Keratinocyte (primary cell): Measurements from ENCODE around the gene CC2D2A. TPM values are rescaled to one million over a fixed set of nuclear protein-coding genes. Genes with fewer than 3 reads are reported as not detected.
A peak's percentile ranks its signal among the peaks of the same experiment; 100 is the strongest.

Source experiments
- DNase-seq: peaks from one replicate; pipeline ENCODE4 v3.0.0-alpha.2; 2011; ENCODE audit warnings: low read depth, missing footprints, low spot score
- FAIRE-seq: peaks from 2 replicates; lab custom pipeline; 2011; peaks lifted over from hg19 to GRCh38; lab: Jason Lieb, UNC
- H2AFZ ChIP-seq: 2 replicates; pipeline ENCODE4 v1.6.0; 2012; ENCODE audit warnings: low read length, control low read depth, inconsistent platforms; ENCODE audit not compliant: control insufficient read depth
- H3K27ac ChIP-seq: 2 replicates; pipeline ENCODE4 v1.5.1; 2011; ENCODE audit warnings: low read length; ENCODE audit not compliant: control insufficient read depth, insufficient read depth
- H3K27me3 ChIP-seq: 3 replicates; pipeline ENCODE4 v1.6.0; 2011; ENCODE audit warnings: low read length; ENCODE audit not compliant: control insufficient read depth, insufficient read depth; ENCODE audit errors: extremely low read depth
- H3K36me3 ChIP-seq, 2 experiments: 2 replicates in 1 of 2; 3 replicates in 1 of 2; pipeline ENCODE4 v1.5.1; 2011; ENCODE audit warnings: low read length in 2 of 2, mild to moderate bottlenecking in 1 of 2; ENCODE audit not compliant: control insufficient read depth in 2 of 2, insufficient read depth in 2 of 2; ENCODE audit errors: extremely low read depth in 1 of 2
- H3K4me1 ChIP-seq: 3 replicates; pipeline ENCODE4 v1.5.1; 2011; ENCODE audit warnings: low read length; ENCODE audit not compliant: control insufficient read depth, insufficient read depth; ENCODE audit errors: extremely low read depth
- H3K4me2 ChIP-seq: 3 replicates; pipeline ENCODE4 v1.6.0; 2011; ENCODE audit warnings: low read depth, low read length; ENCODE audit not compliant: control insufficient read depth, insufficient read depth; ENCODE audit errors: extremely low read depth
- H3K4me3 ChIP-seq, 3 experiments: fragments of 200-600 bp in 1 of 3; sonication (generic) in 1 of 3; 2 replicates in 2 of 3; 3 replicates in 1 of 3; pipeline ENCODE4 v1.5.1; 2011 to 2016; ENCODE audit warnings: low read length in 3 of 3, mild to moderate bottlenecking in 3 of 3, control low read depth in 2 of 3, inconsistent platforms in 1 of 3, low read depth in 1 of 3, mixed read lengths in 1 of 3, mixed run types in 1 of 3, moderate library complexity in 1 of 3; ENCODE audit not compliant: control insufficient read depth in 2 of 3, insufficient read depth in 2 of 3; ENCODE audit errors: extremely low read depth in 1 of 3
- H3K79me2 ChIP-seq: 2 replicates; pipeline ENCODE4 v1.6.0; 2012; ENCODE audit warnings: low read length; ENCODE audit not compliant: control insufficient read depth, insufficient read depth
- H3K9ac ChIP-seq: 3 replicates; pipeline ENCODE4 v1.6.0; 2011; ENCODE audit warnings: low read length; ENCODE audit not compliant: control insufficient read depth, insufficient read depth; ENCODE audit errors: extremely low read depth
- H3K9me1 ChIP-seq: 3 replicates; pipeline ENCODE4 v1.6.0; 2011; ENCODE audit warnings: low read length; ENCODE audit not compliant: control insufficient read depth, insufficient read depth; ENCODE audit errors: extremely low read depth
- H3K9me3 ChIP-seq: 2 replicates; pipeline ENCODE4 v1.5.1; 2012; ENCODE audit warnings: low read depth, low read length; ENCODE audit not compliant: control insufficient read depth
- H4K20me1 ChIP-seq: 3 replicates; pipeline ENCODE4 v1.6.0; 2011; ENCODE audit warnings: low read length; ENCODE audit not compliant: control insufficient read depth, insufficient read depth; ENCODE audit errors: extremely low read depth
- EZH2 ChIP-seq: IDR thresholded peaks from one replicate; pipeline ENCODE4 v1.6.1; 2012; ENCODE audit warnings: inconsistent platforms, mild to moderate bottlenecking, low read length, moderate library complexity
- dilution Hi-C: fragments of 300-500 bp; cut with MboI; formaldehyde crosslinking; loops from one replicate; pipeline ENCODE4 v1.7.0; 2020; ENCODE audit warnings: low sequenced_read_pairs; ENCODE audit not compliant: extremely low pct_ligation_motif_present
- polyA plus RNA-seq, 5 experiments: library from polyadenylated mRNA; depleted of rRNA in 3 of 5; stranded (reverse) in 3 of 5; stranded (forward) in 1 of 5; unstranded in 1 of 5; fragments of >200 nt; gene quantifications; 1 replicate in 1 of 5; 2 replicates in 3 of 5; 3 replicates in 1 of 5; pipeline versions ENCODE4 v1.2.1 to v1.2.3, GENCODE V29; 2011 to 2012; ENCODE audit warnings: missing spikeins in 2 of 5, low read depth in 1 of 5, low replicate concordance in 1 of 5
- TF ChIP-seq, protein P1 (sequence below), 3 experiments: IDR thresholded peaks in 1 of 3; conservative IDR thresholded peaks in 1 of 3; optimal IDR thresholded peaks in 1 of 3; 2 replicates in 2 of 3; 3 replicates in 1 of 3; pipeline versions ENCODE3 to v1.5.1; 2011; ENCODE audit warnings: low read length in 3 of 3, mild to moderate bottlenecking in 3 of 3, moderate library complexity in 2 of 3, control low read depth in 1 of 3, inconsistent platforms in 1 of 3; ENCODE audit not compliant: insufficient read depth in 2 of 3; ENCODE audit errors: extremely low read depth in 1 of 3

Gene CC2D2A
- polyA plus RNA-seq, 1 donor (not counting 4 experiments of a cell fraction or from before 2014, with no cell fraction given): 11.8 TPM

DNA sequence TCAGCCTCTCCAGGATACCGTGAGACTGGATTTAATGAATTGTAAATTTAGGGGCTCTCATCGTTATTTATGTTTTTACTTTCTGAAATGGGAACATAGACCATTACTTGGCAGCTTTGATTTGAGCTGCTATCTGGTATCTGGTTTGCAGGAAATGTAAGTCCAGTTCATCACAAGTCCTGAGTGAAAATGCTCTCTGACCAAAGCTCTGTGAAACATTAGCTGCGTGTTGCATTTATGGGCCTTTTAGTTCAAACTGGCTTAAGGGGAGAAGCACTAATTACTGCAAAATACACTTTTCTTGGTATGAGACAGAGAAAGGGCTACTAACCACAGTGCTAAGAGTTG, 420 bp downstream of the CC2D2A start:
- TF ChIP-seq, protein P1, sequence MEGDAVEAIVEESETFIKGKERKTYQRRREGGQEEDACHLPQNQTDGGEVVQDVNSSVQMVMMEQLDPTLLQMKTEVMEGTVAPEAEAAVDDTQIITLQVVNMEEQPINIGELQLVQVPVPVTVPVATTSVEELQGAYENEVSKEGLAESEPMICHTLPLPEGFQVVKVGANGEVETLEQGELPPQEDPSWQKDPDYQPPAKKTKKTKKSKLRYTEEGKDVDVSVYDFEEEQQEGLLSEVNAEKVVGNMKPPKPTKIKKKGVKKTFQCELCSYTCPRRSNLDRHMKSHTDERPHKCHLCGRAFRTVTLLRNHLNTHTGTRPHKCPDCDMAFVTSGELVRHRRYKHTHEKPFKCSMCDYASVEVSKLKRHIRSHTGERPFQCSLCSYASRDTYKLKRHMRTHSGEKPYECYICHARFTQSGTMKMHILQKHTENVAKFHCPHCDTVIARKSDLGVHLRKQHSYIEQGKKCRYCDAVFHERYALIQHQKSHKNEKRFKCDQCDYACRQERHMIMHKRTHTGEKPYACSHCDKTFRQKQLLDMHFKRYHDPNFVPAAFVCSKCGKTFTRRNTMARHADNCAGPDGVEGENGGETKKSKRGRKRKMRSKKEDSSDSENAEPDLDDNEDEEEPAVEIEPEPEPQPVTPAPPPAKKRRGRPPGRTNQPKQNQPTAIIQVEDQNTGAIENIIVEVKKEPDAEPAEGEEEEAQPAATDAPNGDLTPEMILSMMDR (optimal IDR thresholded peaks at IDR 0.05 in 1 of 3, IDR thresholded peaks at IDR 0.05 in 1 of 3, conservative IDR thresholded peaks at IDR 0.05 in 1 of 3; ENCODE audit: extremely low read depth in 1 of 3, insufficient read depth in 2 of 3, low read length in 3 of 3): no peak
- no peak for TF ChIP-seq EZH2
- peak overlapping the region; percentile 55 for H3K4me2 ChIP-seq
- H4K20me1 ChIP-seq: no peaks in the 10 kb centered on the region
- H3K27ac ChIP-seq: no peak overlapping the region
- H3K79me2 ChIP-seq: no peaks in the 10 kb centered on the region
- H3K4me1 ChIP-seq: no peaks in the 10 kb centered on the region
- H3K27me3 ChIP-seq: no peaks in the 10 kb centered on the region
- FAIRE-seq (no peak), DNase-seq (no peak)
- no peak overlapping the region for H2AFZ ChIP-seq
- H3K4me3 ChIP-seq: peak overlapping the region in 1 of 3 experiments; percentile 29
- H3K9me1 ChIP-seq: no peaks in the 10 kb centered on the region
- no peaks in the 10 kb centered on the region for H3K9me3 ChIP-seq
- no peak overlapping the region for H3K9ac ChIP-seq
- no peaks in the 10 kb centered on the region for H3K36me3 ChIP-seq
- dilution Hi-C loops: loop anchor here (25.0 kb wide), 1 partner anchor 233 kb away; no protein-coding TSS in a partner anchor

GRCh38 chr4:15476396-15476795, 6.7 kb downstream of the CC2D2A start:
- H2AFZ ChIP-seq: no peak overlapping the region
- H3K9me1 ChIP-seq: no peaks in the 10 kb centered on the region
- H3K4me1 ChIP-seq: peaks cover 4% of the 10 kb centered on the region
- peaks cover 0 to 3% of the 10 kb centered on the region in 2 experiments for H3K36me3 ChIP-seq
- dilution Hi-C loops: no loop called here
- DNase-seq (no peak), FAIRE-seq (no peak)
- no peaks in the 10 kb centered on the region for H3K79me2 ChIP-seq
- H4K20me1 ChIP-seq: no peaks in the 10 kb centered on the region
- H3K4me2 ChIP-seq: no peak overlapping the region
- no peak overlapping the region for H3K27ac ChIP-seq
- no peaks in the 10 kb centered on the region for H3K27me3 ChIP-seq
- no peak overlapping the region for H3K9ac ChIP-seq
- H3K4me3 ChIP-seq: no peak overlapping the region
- no peak for TF ChIP-seq EZH2
- TF ChIP-seq, protein P1 (optimal IDR thresholded peaks at IDR 0.05 in 1 of 3, IDR thresholded peaks at IDR 0.05 in 1 of 3, conservative IDR thresholded peaks at IDR 0.05 in 1 of 3; ENCODE audit: extremely low read depth in 1 of 3, insufficient read depth in 2 of 3, low read length in 3 of 3): no peak
- no peaks in the 10 kb centered on the region for H3K9me3 ChIP-seq
